NCI-H1092 treated with DMSO at 0.1 percent for 48 hours (cell line): ENCODE measurements around the gene CFAP20DC.

ENCODE experiments used
- DNase-seq: peaks from one replicate; lab custom pipeline; 2025; lab: John Stamatoyannopoulos, UW

Gene CFAP20DC

GRCh38 chr3:58800032-58800431, 249.8 kb downstream of the CFAP20DC start:
- no peak for DNase-seq

DNA sequence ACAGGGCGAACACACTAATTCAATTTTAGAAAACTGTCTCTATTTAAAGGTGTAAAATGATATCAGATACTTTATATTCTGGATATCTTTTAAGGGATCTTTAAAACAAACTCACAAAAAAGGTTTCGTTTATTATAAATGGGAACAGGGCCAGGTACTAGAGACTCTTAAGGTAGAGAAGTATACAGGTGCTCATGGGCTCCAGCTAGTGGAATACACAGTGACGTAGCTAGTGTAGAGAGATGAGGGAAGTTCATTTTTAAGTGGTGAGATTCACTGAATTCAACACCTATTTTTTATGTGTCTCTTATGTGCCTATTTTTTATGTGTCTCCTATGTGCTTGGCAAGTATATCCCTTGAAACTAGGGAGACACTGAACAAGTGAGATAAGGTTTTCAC, 250.6 kb downstream of the CFAP20DC start:
- DNase-seq, result no peak

DNA sequence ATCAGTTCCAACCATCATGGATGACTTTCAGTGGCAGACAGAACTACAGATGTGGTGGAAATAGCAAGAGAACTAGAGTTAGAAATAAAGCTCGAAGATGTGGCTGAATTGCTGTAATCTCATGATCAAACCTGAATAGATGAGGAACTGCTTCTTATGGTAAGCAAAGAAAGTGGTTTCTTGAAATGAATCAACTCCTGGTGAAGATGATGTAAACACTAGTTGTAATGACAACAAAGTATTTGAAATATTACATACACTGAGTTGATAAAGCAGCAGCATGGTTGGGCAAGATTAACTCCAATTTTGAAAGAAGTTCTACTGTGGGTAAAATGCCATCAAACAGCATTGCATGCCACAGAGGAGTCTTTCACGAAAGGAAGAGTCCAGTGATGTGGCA, 251.5 kb downstream of the CFAP20DC start:
- DNase-seq, result no peak

DNA sequence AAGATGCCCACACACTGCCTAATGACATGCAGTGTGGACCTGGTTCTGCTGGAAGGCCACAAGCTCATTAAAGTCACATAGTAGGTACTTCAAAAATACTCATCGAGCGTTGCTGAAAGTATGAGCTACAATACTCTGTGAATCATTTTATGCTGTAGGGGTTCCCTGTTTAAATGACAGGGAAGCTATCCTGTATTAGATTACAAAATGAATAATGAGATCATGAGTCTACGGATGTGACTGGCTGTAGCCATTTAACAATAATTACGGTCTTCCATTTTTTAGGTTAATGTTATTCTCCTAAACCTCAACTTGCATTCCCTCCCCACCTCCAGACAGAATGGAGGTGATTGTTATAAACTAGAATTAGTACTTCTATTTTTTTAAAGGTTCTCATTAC, 255.1 kb downstream of the CFAP20DC start:
- DNase-seq, result no peak

- DNase-seq, result no peak
Measured at GRCh38 chr3:58793938-58794337, 255.9 kb downstream of the CFAP20DC start.

GRCh38 chr3:58792921-58793451, 256.8 kb downstream of the CFAP20DC start:
- no peak for DNase-seq

DNA sequence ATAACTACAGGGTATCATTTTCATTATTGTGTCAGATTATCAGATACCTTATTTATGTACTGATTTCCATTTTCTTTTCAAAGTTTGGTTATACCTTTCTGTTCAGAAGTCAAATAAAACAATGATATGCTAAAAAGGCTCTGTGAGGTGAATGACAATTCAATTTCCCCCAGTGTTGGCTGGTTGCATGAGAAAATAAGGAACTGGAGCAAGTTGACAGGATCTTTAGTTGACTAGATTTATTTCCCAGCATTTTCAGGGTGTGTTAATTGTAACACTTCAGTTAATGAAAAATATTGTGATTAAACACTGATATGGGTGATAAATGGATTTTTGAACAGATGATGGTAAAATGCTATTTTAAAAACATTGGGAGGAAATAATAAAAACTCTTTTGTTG, 260.4 kb downstream of the CFAP20DC start:
- DNase-seq, result no peak

DNA sequence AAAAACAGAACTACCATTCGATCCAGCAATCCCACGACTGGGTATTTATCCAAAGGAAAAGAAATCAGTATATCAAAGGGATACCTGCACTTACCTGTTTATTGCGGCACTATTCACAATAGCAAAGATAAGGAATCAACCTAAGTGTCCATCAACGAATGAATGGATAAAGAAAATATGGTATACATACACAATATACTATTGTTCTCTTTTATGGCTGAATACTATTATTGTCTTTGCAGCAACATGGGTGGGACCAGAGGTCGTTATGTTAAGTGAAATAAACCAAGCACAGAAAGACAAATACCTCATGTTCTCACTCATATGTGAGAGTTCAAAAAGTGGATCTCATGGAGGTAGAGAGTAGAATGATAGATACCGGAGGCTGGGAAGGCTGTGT, 264.9 kb downstream of the CFAP20DC start:
- DNase-seq, result no peak

- DNase-seq, result no peak
Measured at GRCh38 chr3:58784425-58784824, 265.4 kb downstream of the CFAP20DC start.

GRCh38 chr3:58783845-58784244, 266.0 kb downstream of the CFAP20DC start:
- DNase-seq, result no peak

DNA sequence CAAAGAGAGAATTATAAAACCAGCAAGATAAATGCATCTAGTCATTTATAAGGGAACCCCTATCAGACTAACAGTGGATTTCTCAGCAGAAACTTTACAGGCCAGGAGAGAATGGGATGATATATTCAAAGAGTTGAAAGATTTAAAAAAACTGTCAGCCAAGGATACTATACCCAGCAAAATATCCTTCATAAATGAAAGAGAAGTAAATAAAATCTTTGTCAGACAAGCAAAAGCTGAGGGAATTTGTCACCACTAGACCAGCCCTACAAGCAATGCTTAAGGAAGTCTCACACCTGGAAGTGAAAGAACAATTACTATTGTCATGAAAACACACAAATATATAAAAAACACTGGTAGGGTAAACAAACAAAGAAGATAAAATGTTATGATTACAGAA, 269.9 kb downstream of the CFAP20DC start:
- no peak for DNase-seq

DNA sequence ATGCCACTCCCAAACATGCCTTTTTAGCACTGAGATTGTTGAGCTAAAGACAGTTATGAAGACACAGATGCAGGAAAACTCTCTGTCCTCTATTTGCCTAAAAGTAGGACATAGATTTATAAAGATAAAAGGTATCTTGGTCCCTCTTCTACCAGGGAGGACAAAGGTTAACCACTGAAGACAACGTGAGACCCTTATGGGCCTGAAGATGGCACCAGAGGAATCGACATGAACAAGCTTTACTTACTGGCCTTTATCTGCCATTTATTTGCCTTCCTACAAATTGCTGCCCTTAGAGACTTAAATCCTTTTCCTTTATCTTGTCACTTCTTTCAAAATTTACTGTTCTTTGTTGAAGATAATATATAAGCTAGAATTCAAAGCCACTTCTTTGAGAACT, 273.6 kb downstream of the CFAP20DC start:
- no peak for DNase-seq

DNA sequence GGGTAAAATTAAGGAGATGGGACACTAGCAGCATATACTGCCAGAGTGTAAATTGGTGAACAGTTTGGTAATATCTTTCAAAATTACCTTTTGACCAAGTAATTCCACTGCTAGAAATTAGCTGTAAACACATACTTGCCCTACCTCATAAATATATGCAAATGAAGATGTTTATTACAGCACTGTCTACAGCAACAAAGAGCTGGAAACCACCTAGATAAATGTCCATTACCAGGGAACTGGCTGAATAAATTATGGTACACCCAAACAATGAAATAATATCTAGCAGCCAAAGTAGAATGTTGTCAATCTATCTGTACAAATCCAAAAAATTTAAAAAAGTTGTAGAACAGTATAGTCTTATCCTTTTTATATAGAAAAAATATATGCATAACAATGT, 277.4 kb downstream of the CFAP20DC start:
- DNase-seq, result no peak

DNA sequence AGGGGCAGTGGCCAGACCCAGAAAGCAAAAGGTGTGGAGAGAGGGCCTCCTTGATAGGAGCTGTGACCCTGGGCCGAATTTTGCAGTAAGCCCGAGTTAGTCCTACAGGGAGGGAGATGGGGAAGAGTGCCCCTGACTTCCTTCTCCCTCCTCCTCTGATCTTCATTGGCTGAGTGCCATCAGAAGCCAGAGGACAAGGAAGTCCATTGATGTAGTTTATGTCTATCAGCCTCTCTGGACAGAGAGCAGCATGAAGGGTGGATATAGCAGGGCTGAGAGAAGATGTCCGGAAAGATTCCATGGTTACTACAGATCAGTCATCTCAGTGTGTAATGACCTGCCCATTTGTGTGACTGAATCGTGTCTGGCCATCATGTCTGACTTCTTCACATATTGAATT, 280.8 kb downstream of the CFAP20DC start:
- DNase-seq, result no peak

DNA sequence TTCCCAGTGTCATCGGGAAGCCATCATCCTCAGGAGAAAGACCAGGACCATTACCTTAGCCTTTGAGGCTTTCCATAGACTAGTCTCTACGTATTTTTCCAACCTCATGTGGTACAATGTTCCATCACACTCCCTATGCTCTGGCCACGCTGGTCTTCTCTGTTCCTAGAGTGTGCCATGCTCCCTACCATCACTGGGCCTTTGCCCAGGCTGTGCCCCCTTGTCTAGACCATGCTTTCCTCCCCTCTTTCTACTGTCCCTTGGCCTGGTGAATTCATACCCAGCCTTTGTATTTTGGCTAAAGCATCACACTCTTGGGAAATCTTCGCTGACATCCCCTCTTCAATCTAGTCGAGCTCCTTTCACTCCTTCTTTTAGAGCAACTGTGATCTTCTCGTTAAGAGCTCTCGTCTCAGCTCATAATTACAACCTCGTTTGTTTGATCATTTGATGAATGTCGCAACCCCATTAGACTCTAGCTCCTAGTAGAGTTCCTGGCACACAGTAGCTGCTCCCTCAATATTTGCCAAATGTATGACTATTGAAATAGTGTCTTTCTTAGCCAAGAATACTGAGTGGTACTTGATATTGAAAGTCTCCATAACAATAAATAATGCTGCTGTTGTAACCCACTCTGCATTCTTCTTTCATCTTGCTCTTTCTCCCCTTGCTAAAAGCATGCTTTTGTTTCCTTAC, 283.1 kb downstream of the CFAP20DC start:
- DNase-seq, result peak; percentile 13

GRCh38 chr3:58755150-58755549, 294.7 kb downstream of the CFAP20DC start:
- DNase-seq, result no peak

DNA sequence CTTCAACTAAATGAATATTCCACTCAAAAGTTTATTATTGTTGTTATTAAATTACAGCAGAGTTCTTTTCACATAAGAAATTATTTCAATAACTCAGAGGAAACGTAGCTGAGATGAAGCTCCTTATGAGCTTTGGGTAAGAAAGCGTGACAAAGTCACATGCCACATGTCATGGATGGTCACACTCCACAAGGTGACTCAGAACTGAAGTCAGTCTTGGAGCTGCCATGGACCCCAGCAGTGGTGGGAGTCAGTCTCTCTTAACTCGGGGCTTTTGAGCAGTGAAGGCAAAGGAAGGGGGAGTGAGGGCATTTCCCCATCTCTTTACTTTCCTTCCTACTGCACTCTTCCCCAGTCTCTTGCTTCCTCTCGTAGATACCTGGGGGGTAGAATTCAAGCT, 295.8 kb downstream of the CFAP20DC start:
- no peak for DNase-seq

DNA sequence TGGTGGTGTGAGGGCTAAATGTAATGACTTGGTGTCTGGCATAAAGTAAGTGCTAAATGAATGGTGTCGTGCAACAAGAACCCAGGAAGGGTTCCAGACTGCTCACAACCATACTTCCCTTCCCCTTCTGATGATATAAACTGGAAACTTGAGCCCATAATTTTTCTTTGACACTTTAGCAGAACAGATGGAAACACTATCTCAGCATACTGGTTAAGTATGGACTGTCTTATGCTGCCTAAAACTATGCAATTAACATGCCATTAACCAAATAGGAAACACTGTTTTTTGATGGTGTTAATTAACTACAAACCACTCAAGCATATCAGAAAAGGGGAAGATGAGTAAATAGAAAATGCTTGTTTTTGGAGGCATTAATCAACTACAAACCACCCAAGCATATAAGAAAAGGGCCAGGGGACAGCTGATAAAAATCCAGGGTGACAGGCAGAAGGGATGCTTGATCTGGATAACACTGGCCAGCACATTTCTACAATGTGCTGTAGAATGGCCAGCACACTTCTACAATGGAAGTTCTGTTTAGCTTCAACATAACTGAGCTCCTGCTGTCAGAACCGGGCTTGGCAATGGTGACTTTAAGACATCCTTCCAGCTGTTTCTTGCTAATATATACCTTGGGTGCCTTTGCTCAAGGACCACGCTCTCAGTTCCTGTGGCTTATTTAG, 297.8 kb downstream of the CFAP20DC start:
- DNase-seq, result no peak

DNA sequence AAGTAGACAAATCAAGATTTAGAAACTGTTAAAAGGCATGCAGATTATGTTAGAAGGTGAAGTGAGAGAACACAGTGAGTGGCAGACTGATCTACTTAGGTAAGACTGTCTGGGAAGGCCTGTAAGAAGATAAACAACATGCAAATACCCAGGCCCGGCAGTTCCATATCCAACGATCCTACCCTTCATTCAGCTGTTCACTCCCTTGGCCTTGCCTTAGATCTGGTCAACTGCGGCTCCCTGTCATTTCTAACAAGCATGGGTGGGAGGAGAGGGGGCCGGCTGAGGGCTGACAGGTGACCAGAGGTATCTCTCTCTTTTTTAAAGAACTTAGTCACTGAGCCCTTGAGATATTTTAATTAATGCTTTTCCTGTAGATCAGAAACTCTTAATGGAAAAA, 298.6 kb downstream of the CFAP20DC start:
- DNase-seq, result no peak

- no peak for DNase-seq
Measured at GRCh38 chr3:58749948-58750347, 299.9 kb downstream of the CFAP20DC start.

GRCh38 chr3:58748024-58748423, 301.8 kb downstream of the CFAP20DC start:
- DNase-seq, result no peak

DNA sequence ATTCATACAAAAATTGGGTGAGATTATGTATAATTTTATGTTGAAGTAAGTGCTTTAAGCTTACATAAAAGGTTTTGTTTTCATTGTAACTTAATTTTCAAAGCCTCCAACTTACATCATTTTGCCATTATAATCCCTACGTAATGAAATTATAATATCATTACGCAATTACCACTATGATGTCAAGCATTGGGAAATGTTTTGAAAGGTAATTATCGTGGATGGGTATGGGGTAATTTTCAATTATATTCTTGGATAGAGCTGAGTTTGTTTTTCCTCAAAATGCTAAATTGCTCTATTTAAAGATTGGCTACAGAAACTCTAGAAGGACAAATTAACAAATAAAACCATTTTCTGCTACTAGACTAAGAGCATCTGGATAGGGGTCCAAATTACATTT, 303.1 kb downstream of the CFAP20DC start:
- DNase-seq, result no peak

- DNase-seq, result no peak
Measured at GRCh38 chr3:58743296-58743695, 306.5 kb downstream of the CFAP20DC start.

DNA sequence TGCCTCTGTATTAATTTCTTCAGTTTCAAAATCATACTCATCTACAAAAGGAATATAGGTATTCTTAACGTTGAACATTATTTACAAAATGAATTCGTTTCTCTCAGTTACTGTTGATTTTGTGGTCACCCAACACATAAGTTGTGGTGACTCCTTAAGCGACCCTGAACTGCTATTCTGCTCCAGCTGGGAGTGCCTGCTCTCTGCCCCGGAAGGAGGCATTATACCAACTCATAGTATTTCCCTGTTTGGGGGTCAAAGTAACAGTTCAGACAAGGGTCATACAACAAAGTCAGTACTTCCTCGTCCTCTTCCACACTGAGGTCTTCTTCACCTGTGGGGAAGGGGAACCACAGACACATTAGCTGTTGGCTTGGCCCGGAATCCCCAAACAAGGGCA, 307.6 kb downstream of the CFAP20DC start:
- DNase-seq, result no peak
